ENCODE data around the gene MRC2.

- TF ChIP-seq CTCF (IDR thresholded peaks at IDR 0.05) (no peak), POLR2A (IDR thresholded peaks at IDR 0.05) (no peak)
Measured at GRCh38 chr17:62666061-62666800, 38.8 kb downstream of the MRC2 start.
